Measurements from ENCODE around the gene WDR5B. TPM values are rescaled to one million over a fixed set of nuclear protein-coding genes. Genes with fewer than 3 reads are reported as not detected.
A peak's percentile ranks its signal among the peaks of the same experiment; 100 is the strongest.
"Not testable (repeated sequence)": the region's sequence is repeated elsewhere in the genome, so short reads cannot be mapped to it uniquely, and the experiment has no call there.

WDR5B gene
- total RNA-seq (2014; rRNA removed; shearing (Covaris generic)): 2.6 and 3.9 TPM in 2 replicates

DNA sequence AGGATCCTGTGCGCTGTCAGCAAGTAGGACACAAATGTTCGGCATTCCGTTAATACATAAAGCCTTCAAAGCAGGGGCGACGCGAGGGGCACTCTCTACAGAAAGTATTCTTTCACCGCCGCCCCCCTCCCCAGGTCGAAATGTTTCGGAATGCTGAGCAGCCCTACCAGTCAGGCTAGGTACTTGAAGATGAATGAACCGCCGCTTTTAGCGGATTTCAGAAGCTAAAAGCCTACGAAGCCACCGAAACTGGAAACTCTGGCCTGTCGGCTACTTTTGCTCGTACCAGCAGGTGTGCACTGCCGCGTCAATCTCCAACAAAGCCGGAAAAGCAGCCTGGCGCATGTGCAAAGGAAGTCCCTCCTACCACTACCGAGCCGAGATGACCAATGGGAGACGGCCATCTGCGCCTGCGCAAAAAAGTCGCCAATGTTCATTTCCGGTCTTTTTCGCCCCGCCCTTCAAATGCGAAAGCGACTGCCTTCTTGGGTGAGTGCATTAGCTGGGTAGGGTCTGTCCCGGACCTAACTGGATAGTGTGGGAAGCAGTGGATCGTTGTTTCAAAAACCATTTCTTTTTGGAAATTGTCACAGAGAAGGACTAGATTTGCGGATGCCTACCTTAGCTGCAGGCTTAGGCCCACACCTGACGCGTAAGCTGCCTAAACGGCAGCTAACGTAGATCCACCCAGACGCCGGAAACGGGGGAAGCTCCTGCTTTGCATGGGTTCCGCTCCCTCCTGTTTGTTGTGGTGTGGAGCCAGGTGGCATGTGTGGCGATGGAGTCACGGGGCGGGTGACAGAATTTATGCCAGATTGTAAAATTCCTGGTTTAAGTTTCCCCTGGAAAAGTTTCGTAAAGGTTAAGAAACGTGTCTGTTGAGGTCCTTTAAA, at the start of gene WDR5B:
Gene WDR5B, minus strand, starts transcription at position 301 of the 893 bp plus-strand sequence. CDS start 534 bp downstream, outside the sequence.
- DNase-seq (ENCODE audit: low spot score): peak; percentile 100

DNA sequence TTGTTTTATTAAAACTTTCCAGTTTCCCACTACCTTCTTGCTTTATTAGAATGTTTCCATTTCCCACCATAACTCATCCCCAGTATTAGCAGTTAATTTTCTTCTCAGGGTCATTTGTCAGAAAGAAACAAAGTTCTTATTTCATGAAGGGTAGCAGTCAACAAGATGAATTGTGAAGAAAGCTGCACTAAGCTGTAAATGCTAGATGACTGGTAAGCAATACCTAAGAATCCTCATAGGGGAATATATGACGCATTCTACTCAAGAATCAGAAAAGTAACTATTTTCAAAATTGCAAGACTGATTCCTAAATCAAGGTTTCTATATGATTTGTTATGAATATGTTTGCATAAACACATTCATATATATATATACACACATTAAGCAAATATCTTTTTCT, 48.8 kb upstream of the WDR5B start:
- DNase-seq (ENCODE audit: low spot score): no peak

DNA sequence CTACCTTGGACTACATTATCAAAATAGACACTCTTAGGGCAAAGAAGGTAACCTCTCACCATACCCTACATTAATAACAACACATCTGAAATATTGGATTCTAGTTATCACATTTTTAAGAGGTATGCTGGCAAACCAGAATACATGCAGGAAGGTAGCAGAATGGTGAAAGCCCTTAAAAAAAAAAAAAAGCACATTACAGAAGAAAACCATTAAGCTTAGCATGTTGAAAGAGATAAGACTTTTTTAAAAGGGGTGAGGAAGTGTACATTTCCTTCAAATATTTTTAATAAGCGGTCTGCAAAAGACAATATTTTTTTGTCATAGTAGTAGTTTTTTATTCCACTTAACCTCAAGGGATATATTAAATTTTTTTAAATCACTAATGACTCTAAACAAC, 46.5 kb upstream of the WDR5B start:
- DNase-seq (ENCODE audit: low spot score): no peak

DNA sequence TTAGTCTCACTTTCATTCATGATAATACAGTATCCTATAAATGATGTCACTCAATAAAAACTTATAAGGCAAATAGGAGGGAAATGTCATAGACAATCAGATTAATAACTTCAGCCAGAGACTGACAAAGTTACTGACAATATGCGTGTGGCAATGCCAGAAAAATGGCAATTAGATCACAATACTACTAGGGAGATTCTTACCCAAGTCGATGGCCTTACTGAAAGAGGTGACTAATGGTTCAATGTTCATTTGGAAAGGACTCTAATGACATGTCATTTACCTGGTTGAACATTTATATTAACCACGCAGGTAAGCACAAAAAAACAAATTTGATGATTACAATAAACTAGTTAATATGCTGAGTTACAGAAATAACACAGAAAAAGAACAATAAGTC, 45.9 kb upstream of the WDR5B start:
- DNase-seq (ENCODE audit: low spot score): no peak

DNA sequence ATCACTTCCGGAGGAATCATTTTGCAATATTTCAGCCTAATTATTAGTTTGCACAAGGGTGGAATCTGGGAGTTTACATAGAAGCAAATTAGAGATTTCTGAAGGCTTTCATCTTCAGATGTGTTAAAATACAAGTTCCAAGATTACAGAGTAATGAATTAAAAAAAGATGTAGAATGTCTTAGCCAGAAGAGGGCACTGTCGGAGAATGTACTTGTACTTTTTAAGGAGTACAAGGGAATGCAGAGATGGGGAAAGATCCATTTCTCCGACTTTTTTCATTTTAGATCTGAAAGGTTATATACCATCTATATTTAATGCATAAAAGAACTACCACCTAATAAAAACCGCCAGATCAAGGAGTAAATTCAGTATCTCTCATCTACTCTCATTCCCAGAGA, 43.1 kb upstream of the WDR5B start:
- DNase-seq (ENCODE audit: low spot score): peak; percentile 79

DNA sequence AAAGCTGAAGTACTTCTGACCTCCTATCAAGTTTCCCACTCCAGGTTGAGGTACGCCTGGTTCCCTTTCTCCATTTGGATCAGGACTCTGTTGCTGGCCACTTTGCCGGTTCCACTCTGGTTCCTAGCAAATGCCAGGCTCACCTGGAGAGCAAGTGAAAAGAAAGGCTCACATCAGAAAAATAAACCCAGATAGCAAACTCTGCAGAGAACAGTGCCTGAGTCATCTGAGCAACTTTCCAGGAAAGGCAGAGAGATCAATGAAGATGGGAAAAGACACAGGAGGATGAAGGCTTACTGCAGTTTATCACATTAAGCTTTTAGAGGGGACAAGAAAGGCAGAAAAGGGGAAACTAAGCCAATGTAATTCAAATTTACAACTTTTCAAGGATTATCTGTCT, 41.8 kb upstream of the WDR5B start:
- DNase-seq (ENCODE audit: low spot score): no peak

DNA sequence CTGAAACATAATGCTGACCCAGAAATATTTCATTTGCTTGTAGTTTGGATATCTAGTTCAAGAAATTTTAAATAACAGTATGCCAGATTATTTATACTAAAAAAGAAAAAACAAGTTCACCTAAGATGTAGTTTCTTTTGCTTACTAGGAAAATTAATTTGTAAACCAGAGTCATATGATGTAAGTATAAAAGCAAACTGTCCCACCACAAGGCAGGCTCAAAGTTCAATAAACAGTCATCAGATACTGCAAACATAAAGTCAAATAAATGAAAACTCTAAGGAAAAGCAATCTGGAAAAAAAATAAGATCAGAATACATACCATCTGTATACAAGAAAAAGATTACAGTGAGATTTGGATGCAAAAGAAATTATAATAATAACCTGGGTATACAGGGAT, 40.2 kb upstream of the WDR5B start:
- no peak for DNase-seq (ENCODE audit: low spot score)

DNA sequence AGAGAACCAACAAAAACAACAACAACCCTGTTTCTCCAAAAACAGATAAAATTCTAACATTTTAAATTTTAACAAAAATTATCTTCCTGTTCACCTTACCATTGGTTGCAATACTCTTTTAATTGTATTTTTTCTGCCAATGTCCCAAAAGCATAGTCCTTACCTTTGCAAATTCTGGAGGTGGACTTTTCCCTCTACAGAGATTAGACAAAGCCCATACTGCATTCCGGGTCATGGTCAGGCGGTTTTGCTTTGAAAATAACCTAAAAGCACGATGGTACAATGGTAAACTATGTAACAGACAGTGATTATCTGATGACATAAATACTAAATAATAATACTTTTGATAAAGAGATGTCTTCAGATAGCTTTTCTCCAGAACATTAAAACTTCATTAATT, 35.5 kb upstream of the WDR5B start:
- no peak for DNase-seq (ENCODE audit: low spot score)

DNA sequence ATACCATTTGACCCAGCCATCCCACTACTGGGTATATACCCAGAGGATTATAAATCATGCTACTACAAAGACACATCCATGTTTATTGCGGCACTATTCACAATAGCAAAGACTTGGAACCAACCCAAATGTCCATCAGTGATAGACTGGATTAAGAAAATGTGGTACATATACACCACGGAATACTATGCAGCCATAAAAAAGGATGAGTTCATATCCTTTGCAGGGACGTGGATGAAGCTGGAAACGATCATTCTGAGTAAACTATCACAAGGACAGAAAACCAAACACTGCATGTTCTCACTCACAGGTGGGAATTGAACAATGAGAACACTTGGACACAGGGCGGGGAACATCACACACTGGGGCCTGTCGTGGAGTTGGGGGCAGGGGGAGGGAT, 32.4 kb upstream of the WDR5B start:
- not testable (repeated sequence) for DNase-seq (ENCODE audit: low spot score)

DNA sequence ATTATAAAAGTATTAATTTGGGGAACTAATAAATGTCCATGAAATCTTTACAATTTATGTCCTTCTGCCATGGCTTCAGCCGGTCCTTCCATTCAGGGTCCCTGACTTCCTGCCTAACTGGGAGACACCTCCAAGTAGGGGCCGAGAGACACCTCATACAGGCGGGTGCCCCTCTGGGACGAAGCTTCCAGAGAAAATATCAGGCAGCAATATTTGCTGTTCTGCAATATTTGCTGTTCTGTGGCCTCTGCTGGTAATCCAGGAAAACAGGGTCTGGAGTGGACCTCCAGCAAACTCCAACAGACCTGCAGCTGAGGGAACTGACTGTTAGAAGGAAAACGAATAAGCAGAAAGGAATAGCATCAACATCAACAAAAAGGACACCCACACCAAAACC, 28.6 kb upstream of the WDR5B start:
- DNase-seq (ENCODE audit: low spot score): not testable (repeated sequence)

DNA sequence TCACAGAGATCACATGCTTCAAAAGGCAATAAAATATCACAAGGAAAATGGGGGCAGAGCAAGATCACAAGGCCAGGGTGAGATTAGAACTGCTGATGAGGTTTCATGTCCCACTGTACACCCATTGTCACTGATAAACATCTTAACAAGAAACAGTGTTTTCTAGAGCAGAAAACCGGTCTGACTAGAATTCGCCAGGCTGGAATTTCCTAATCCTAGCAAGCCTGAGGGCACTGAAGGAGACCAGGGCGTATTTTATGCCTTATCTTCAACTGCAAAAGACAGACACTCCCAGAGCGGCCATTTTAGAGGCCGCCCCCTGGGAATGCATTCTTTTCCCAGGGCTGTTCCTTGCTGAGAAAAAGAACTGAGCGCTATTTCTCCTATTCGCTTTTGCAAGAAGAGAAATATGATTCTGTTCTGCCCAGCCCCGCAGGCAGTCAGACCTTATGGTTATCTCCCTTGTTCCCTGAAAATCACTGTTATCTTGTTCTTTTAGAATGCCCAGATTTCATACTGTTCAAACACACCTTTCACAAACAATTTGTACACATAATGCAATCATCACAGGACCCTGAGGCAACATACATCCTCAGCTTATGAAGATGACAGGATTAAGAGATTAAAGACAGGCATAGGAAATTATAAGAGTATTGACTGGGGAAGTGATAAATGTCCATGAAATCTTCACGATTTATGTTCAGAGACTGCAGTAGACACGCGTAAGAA, 28.1 kb upstream of the WDR5B start:
- DNase-seq (ENCODE audit: low spot score): peak; percentile 92

DNA sequence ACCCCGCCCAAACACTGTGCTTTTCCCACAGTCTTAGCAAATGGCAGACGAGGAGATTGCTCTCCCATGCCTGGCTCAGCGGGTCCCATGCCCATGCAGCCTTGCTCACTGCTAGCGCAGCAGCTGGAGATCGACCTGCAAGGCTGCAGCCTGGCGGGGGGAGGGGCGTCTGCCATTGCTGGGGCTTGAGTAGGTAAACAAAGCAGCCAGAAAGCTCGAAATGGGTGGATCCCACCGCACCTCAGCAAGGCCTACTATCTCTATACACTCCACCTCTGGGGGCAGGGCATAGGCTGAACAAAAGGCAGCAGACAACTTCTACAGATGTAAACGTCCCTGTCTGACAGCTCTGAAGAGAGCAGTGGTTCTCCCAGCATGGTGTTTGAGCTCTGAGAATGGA, 27.2 kb upstream of the WDR5B start:
- DNase-seq (ENCODE audit: low spot score): peak; percentile 37

DNA sequence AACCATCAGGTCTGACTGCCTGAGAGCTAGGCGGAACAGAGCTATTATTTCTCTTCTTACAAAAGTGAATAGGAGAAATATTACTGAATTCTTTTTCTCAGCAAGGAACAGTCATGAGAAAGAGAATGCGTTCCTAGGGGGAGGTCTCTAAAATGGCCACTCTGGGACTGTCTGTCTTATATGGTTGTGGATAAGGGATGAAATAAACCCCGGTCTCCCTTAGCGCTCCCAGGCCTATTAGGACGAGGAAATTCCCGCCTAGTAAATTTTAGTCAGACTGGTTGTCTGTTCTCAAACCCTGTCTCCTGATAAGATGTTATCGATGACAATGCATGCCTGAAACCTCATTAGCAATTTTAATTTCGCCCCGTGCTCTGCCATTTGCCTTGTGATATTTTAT, 20.1 kb upstream of the WDR5B start:
- DNase-seq (ENCODE audit: low spot score): no peak

DNA sequence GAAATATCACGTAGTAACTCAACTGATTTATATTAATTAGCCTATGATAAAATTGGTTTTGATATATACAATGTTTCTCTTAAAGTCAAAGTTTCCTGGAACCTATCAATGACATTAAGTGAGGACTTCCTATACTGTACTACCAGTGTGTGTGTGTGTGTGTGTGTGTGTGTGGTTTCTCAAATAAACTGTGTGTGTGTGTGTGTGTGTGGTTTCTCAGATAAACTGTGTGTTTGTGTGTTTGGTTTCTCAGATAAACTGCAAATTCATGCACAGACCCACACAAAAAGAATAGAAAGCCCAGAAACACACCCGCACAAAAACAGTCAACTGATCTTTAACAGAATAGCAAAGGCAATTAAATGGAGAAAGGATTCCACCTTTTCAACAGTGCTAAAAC, 14.5 kb upstream of the WDR5B start:
- DNase-seq (ENCODE audit: low spot score): no peak

DNA sequence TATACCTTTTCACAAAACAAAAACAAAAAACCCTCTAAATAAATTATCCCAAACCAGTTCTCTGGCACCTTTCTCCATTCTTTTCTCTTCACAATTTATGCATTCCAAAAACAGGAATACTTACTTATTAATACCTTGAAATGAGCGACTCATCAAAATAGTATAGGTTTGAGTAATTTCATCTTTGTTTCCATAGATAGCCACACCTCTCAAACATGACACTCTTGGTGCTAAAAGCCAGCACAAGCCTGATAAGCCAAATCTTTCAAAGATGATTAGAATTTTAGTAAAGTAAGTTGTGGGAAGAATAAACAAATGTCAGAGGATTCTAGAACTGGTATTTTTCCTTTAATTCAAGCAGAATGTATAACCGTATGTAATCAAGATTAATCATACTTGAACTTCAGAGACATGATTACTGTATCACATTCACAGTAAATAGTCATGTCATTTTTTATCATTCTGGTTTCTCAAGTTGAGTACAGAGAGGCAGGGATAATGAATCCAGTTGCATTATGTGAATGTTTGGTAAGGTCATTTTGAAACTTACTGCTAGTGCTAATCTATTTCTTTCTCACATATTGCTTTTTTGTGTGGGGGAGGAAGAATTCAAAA, 12.1 kb upstream of the WDR5B start:
- no peak for DNase-seq (ENCODE audit: low spot score)

DNA sequence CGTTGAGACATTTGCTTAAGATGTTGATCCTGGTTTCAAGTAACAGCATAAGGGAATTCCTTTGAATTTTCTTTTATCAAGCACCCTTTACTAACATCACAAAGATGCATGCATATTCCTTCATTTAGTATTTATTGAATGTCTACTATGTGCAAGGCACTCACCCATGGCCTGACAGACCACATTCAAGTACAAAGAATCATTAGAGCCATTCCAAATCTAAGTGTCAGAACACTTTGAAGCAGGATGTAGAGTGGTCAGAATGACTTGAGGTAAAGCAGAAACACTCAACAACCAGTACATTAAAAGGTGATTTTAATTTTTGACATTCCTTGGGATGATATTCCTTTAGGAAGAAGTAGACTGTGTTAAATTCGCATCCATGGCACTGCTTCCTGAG, 6.0 kb upstream of the WDR5B start:
- no peak for DNase-seq (ENCODE audit: low spot score)

DNA sequence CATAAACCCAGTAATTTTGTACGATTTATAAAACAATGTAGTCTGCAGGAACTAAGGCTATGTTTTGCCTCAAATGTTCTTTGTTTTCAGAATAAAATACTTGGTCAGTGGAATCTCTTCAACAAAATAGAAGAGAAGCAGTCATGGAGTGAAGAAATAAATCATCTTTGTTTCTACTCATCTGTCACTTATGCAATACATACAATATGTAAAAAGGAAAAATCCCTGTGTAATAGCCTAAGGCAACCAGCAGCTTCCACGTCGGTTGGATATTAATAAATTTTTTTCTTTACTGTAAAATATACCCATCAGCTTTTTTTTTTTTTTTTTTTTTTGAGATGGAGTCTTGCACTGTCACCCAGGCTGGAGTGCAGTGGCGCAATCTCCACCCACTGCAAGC, 5.2 kb upstream of the WDR5B start:
- no peak for DNase-seq (ENCODE audit: low spot score)

DNA sequence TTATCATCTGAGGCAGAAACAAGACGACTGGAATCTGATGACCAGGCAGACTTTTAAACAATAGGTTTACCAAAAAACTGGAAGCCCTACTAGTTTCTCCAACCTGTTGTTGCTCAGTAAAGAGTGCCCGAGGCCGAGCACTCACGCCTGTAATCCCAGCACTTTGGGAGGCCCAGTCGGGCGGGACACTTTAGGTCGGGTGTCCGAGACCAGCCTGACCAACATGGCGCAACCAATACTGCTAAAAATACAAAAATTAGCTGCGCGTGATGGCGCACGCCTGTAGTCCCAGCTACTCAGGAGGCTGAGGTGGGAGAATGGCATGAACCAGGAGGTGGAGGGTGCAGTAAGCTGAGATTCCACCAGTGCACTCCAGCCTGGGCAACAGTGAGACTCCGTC, 1.1 kb upstream of the WDR5B start:
- no peak for DNase-seq (ENCODE audit: low spot score)

DNA sequence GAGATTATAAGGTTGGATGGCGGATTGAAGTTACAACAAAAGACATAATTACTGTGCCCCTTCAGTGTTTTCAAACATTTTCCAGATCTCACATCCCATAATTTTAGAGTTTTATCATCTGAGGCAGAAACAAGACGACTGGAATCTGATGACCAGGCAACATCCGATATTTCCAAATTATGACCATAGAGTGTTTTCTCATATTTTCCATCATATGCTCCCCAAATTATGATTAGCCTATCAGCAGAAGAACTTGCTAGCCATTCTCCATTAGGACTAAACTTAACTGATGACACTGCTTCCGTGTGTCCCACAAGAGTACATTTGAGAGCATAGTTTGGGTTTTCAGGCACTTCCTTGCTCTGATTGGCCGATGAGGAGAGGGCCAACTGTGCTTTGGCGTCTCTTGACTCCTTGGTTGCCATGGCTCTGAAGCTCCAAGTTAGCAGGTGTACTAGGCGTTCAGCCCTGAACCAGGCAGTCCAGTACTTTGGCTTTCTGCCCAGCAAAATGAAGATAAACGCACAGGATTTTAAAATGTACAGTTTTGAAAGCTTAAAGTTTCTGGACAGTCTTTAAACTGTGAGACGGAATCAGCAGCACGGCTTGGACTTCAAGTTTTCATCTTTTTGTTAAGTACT, 638 bp downstream of the WDR5B start:
- DNase-seq (ENCODE audit: low spot score): peak; percentile 89

DNA sequence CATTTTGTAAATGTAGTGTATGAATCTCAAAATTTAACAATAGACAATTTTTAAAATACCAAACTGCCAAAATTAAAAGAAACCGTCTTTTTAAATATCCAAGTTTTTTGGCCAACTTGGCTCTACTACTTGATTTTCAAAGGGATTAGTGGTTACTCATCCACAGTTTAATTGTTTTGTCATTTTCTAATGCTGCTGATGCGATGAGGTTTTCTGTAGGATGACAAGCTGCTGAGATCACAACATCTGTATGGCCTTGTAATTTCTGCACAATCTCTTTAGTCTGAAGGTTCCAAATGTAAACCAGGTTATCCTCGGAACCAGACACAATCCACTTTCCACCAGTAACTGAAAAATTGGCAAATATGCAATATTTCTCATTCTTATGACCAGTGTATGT, 1.5 kb downstream of the WDR5B start:
- no peak for DNase-seq (ENCODE audit: low spot score)

DNA sequence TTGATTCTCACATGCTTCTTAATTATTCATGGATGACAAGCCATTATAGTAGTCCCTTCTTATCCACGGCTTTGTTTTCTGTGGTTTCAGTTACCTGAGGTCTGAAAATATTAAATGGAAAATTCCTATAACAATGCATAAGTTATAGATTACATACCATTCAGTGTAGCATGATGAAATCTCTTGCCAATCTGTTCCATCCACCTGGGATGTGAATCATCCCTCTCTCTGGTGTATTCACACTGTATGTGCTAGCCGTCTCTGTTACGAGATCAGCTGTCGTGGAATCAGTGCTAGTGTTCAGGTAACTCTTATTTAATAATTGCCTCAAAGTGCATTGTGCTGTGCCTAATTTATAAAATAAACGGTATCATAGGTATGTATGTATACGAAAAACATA, 5.2 kb downstream of the WDR5B start:
- DNase-seq (ENCODE audit: low spot score): no peak

DNA sequence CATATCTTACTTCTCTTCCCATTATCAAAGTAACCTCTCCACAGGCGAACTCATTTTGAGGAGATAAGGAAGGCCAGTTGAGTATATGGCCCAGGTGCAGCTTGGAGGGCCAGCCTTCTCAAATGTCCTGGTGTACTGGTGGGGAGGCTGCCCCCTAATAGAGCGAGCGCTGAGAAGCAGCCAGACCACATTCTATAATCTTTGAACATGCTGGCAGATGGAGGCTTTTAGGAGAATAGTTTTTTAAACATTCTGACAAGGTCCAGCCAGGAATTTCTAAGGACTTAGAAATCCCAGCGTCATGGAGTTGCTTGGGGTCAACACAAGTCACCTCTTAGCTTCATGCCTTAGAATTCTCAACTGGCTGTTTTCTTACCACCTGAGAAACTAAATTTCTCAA, 5.8 kb downstream of the WDR5B start:
- no peak for DNase-seq (ENCODE audit: low spot score)

All from HT-29 (cell line).